NCI-H526 treated with DMSO at 0.1 percent for 48 hours (cell line): ENCODE measurements around the gene GNPTAB.

Experiments used
- DNase-seq: peaks from one replicate; lab custom pipeline; 2025; lab: John Stamatoyannopoulos, UW

GNPTAB gene

DNA sequence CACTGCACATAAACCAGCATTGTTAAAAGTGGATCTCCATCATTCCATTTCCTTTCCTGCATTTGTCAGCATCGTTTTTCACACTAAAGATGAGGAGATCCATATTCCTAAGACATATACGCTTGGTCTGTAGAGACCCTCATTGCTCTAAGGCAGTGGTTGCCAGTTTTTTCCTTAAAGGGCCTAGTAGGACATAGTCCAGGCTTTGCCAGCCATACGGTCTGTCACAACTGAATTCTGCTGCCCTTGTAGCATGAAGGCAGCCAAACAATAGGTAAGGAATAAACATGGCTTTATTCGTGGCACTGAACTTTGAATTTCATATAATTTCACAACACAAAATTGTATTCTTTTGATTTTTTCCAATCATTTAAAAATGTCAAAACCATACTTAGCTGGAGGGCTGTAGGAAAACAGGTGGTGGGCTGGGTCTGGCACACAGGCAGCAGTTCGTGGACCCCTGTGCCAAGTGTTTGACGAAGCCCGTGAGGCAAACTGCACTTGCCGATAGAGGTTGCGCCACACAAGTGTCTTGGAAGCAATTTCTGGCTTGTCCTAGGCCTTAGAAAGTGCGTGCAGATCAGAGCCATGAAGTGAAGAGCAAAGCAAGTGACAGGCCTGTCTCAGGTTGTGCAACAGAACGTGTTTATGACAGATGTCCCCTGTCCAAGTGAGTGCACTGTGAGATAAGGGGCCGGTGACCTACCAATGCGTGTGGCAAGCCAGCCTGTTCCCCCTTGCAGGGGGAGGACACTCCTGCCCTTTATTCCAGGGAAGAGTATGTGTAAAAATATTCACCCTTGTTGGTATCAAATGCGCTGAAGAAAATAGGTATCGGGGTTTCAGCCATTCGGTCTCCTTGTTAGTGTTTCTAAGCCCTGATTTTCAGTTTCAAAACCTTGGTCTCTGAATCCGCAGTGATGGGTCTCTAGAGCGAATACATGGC lies 134.2 kb downstream of the GNPTAB start:
- peak; percentile 47 for DNase-seq

DNA sequence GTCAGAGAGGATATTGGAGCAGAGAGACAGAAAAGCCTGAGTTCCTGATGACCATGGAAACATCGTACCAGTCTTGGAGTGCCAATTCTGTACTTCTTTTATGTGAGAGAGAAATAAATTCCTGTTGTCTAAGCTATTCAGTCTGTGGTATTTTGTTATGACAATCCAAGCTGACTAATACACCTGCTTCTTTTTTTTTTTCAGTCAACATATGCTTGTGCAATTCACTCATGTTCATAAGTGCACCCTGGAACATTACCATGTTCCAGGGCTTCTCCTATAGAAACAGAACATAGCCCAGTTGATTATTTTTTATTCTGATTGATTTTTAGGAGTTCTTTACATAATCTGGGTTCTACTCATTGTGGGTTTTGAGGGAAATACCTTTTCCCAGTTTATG lies 135.1 kb downstream of the GNPTAB start:
- DNase-seq, result no peak
